HepG2 (cell line): ENCODE data around the gene KBTBD13. TPM values are rescaled to one million over a fixed set of nuclear protein-coding genes. Genes with fewer than 3 reads are reported as not detected.

Experiments used
- CCDC6 ChIP-seq: sonication (generic); formaldehyde crosslinking; IDR thresholded peaks from 2 replicates; pipeline ENCODE4 v1.8.1; 2022; ENCODE audit warnings: mild to moderate bottlenecking, missing genetic modification reagents, moderate library complexity
- NFE2L1 ChIP-seq: sonication (generic); formaldehyde crosslinking; IDR thresholded peaks from 2 replicates; pipeline ENCODE4 v1.4.0; 2020; ENCODE audit warnings: missing genetic modification reagents, mild to moderate bottlenecking, borderline replicate concordance
- NFRKB ChIP-seq: fragments of 450-650 bp; IDR thresholded peaks from 2 replicates; pipeline ENCODE4 v1.6.1; 2017
- SALL1 ChIP-seq: sonication (generic); formaldehyde crosslinking; IDR thresholded peaks from 2 replicates; pipeline ENCODE4 v1.8.0; 2022; ENCODE audit warnings: mild to moderate bottlenecking, missing genetic modification reagents
- SMAD3 ChIP-seq: sonication (generic); formaldehyde crosslinking; IDR thresholded peaks from 2 replicates; pipeline ENCODE4 v1.4.0; 2020; ENCODE audit warnings: missing genetic modification reagents
- YY1 ChIP-seq: IDR thresholded peaks from 2 replicates; pipeline ENCODE4 v1.6.1; 2011; ENCODE audit warnings: low read length, low read depth, moderate library complexity, mild to moderate bottlenecking; ENCODE audit not compliant: insufficient read depth, insufficient replicate concordance
- ZNF577 ChIP-seq: sonication (generic); formaldehyde crosslinking; IDR thresholded peaks from 2 replicates; pipeline ENCODE4 v1.4.0; 2020; ENCODE audit warnings: mild to moderate bottlenecking, low read depth, missing genetic modification reagents, borderline replicate concordance
- polyA plus RNA-seq, 8 experiments: library from polyadenylated mRNA; depleted of rRNA in 3 of 8; stranded (reverse) in 7 of 8; unstranded in 1 of 8; fragments of >200 nt; fragmentation: Illumina TruSeq in 4 of 8; extraction: Trizol in 4 of 8; gene quantifications; 2 replicates each; pipeline versions ENCODE4 v1.2.1 to v1.2.3, GENCODE V29; 2011 to 2016; ENCODE audit warnings: low read depth in 4 of 8, missing spikeins in 1 of 8, mixed read lengths in 1 of 8; ENCODE audit not compliant: insufficient read depth in 1 of 8
- total RNA-seq, 5 experiments: library from RNA; depleted of rRNA; stranded (reverse); fragments of >200 nt; fragmentation: Illumina TruSeq; extraction: Trizol; gene quantifications; 2 replicates each; pipeline ENCODE4 v1.2.3, GENCODE V29; 2016; ENCODE audit warnings: low read depth in 1 of 5
- TF ChIP-seq, protein P1 (sequence below): sonication (generic); formaldehyde crosslinking; IDR thresholded peaks from 2 replicates; pipeline ENCODE4 v1.8.1; 2023; ENCODE audit warnings: mild to moderate bottlenecking, missing genetic modification reagents
- TF ChIP-seq, protein P2 (sequence below): sonication (generic); formaldehyde crosslinking; IDR thresholded peaks from 2 replicates; pipeline ENCODE4 v1.4.0; 2020; ENCODE audit warnings: missing genetic modification reagents
- TF ChIP-seq, protein P3 (sequence below): sonication (generic); formaldehyde crosslinking; IDR thresholded peaks from 2 replicates; pipeline ENCODE4 v1.4.0; 2020; ENCODE audit warnings: mild to moderate bottlenecking, missing genetic modification reagents
- TF ChIP-seq, protein P4 (sequence below), 2 experiments: sonication (generic) in 1 of 2; formaldehyde crosslinking in 1 of 2; IDR thresholded peaks; 2 replicates each; pipeline versions ENCODE4 v1.4.0 to v1.6.1; 2016 to 2020; ENCODE audit warnings: borderline replicate concordance in 1 of 2, low read depth in 1 of 2, mild to moderate bottlenecking in 1 of 2, missing genetic modification reagents in 1 of 2
- TF ChIP-seq, protein P5 (sequence below): sonication (generic); formaldehyde crosslinking; IDR thresholded peaks from 2 replicates; pipeline ENCODE4 v1.4.0; 2020; ENCODE audit warnings: low read depth, missing genetic modification reagents

Gene KBTBD13
- total and polyA plus RNA-seq, 2 of the 13 experiments (the other 11 are each of a cell fraction or from before 2014, with no cell fraction given) = not detected

DNA sequence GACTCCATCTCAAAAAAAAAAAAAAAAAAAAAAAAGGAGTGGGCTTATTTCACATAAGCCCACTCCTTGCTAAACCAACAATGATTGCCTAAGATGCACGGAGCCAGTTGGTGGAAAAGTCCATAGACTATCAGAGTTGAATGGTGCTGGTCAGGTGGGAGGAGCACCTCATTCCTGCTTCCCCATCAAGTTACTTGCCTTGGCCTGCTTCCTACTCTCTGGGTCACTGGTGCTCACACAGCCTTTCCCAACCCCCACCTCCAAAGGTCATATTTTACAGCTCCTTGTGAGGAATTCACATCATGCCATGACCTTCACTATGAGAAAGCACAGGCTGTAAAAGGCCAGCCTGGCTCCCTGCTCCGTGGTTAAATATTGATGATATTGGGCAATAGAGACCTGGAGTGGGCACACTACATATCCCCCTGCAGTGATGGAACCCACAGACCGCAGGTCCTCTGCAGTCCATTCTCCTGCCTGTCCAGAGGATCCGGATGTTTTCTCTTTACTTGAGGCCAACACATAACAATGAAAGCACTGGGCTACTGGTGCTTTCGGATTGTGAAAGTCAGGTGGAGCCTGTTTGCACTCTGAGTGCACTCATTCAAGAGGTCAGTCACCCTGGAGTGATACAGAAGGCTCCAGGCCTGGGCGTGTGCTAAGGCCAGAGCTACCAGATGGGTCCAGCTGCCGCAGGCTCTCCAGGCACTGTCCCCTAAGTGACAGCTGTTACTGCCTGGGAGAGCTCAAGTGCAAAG is 31.6 kb upstream of the KBTBD13 start, which contains the start of gene SLC51B (continued):
- TF ChIP-seq CCDC6 (CRISPR knock-in tag) (no peak), YY1 (peak; percentile 21), NFE2L1 (CRISPR knock-in tag) (no peak), SMAD3 (CRISPR knock-in tag) (peak; percentile 83), SALL1 (CRISPR knock-in tag) (peak; percentile 96), ZNF577 (CRISPR knock-in tag) (no peak), NFRKB (no peak)
- TF ChIP-seq, protein P1, sequence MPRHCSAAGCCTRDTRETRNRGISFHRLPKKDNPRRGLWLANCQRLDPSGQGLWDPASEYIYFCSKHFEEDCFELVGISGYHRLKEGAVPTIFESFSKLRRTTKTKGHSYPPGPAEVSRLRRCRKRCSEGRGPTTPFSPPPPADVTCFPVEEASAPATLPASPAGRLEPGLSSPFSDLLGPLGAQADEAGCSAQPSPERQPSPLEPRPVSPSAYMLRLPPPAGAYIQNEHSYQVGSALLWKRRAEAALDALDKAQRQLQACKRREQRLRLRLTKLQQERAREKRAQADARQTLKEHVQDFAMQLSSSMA (CRISPR knock-in tag) = no peak
- TF ChIP-seq, protein P2, sequence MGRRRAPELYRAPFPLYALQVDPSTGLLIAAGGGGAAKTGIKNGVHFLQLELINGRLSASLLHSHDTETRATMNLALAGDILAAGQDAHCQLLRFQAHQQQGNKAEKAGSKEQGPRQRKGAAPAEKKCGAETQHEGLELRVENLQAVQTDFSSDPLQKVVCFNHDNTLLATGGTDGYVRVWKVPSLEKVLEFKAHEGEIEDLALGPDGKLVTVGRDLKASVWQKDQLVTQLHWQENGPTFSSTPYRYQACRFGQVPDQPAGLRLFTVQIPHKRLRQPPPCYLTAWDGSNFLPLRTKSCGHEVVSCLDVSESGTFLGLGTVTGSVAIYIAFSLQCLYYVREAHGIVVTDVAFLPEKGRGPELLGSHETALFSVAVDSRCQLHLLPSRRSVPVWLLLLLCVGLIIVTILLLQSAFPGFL (CRISPR knock-in tag) = no peak
- TF ChIP-seq, protein P3, sequence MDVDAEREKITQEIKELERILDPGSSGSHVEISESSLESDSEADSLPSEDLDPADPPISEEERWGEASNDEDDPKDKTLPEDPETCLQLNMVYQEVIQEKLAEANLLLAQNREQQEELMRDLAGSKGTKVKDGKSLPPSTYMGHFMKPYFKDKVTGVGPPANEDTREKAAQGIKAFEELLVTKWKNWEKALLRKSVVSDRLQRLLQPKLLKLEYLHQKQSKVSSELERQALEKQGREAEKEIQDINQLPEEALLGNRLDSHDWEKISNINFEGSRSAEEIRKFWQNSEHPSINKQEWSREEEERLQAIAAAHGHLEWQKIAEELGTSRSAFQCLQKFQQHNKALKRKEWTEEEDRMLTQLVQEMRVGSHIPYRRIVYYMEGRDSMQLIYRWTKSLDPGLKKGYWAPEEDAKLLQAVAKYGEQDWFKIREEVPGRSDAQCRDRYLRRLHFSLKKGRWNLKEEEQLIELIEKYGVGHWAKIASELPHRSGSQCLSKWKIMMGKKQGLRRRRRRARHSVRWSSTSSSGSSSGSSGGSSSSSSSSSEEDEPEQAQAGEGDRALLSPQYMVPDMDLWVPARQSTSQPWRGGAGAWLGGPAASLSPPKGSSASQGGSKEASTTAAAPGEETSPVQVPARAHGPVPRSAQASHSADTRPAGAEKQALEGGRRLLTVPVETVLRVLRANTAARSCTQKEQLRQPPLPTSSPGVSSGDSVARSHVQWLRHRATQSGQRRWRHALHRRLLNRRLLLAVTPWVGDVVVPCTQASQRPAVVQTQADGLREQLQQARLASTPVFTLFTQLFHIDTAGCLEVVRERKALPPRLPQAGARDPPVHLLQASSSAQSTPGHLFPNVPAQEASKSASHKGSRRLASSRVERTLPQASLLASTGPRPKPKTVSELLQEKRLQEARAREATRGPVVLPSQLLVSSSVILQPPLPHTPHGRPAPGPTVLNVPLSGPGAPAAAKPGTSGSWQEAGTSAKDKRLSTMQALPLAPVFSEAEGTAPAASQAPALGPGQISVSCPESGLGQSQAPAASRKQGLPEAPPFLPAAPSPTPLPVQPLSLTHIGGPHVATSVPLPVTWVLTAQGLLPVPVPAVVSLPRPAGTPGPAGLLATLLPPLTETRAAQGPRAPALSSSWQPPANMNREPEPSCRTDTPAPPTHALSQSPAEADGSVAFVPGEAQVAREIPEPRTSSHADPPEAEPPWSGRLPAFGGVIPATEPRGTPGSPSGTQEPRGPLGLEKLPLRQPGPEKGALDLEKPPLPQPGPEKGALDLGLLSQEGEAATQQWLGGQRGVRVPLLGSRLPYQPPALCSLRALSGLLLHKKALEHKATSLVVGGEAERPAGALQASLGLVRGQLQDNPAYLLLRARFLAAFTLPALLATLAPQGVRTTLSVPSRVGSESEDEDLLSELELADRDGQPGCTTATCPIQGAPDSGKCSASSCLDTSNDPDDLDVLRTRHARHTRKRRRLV (CRISPR knock-in tag) = 0 out of 2 replicates have a peak, but pooled peaks have one; percentile 81
- TF ChIP-seq, protein P4, sequence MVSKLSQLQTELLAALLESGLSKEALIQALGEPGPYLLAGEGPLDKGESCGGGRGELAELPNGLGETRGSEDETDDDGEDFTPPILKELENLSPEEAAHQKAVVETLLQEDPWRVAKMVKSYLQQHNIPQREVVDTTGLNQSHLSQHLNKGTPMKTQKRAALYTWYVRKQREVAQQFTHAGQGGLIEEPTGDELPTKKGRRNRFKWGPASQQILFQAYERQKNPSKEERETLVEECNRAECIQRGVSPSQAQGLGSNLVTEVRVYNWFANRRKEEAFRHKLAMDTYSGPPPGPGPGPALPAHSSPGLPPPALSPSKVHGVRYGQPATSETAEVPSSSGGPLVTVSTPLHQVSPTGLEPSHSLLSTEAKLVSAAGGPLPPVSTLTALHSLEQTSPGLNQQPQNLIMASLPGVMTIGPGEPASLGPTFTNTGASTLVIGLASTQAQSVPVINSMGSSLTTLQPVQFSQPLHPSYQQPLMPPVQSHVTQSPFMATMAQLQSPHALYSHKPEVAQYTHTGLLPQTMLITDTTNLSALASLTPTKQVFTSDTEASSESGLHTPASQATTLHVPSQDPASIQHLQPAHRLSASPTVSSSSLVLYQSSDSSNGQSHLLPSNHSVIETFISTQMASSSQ (IDR thresholded peaks at IDR 0.05; ENCODE audit: low read depth) = peak; percentile 84; the same call in 1 of the 2 replicates
- TF ChIP-seq, protein P4 (CRISPR knock-in tag; IDR thresholded peaks at IDR 0.05; ENCODE audit: borderline replicate concordance) = peak; percentile 95
- TF ChIP-seq, protein P5, sequence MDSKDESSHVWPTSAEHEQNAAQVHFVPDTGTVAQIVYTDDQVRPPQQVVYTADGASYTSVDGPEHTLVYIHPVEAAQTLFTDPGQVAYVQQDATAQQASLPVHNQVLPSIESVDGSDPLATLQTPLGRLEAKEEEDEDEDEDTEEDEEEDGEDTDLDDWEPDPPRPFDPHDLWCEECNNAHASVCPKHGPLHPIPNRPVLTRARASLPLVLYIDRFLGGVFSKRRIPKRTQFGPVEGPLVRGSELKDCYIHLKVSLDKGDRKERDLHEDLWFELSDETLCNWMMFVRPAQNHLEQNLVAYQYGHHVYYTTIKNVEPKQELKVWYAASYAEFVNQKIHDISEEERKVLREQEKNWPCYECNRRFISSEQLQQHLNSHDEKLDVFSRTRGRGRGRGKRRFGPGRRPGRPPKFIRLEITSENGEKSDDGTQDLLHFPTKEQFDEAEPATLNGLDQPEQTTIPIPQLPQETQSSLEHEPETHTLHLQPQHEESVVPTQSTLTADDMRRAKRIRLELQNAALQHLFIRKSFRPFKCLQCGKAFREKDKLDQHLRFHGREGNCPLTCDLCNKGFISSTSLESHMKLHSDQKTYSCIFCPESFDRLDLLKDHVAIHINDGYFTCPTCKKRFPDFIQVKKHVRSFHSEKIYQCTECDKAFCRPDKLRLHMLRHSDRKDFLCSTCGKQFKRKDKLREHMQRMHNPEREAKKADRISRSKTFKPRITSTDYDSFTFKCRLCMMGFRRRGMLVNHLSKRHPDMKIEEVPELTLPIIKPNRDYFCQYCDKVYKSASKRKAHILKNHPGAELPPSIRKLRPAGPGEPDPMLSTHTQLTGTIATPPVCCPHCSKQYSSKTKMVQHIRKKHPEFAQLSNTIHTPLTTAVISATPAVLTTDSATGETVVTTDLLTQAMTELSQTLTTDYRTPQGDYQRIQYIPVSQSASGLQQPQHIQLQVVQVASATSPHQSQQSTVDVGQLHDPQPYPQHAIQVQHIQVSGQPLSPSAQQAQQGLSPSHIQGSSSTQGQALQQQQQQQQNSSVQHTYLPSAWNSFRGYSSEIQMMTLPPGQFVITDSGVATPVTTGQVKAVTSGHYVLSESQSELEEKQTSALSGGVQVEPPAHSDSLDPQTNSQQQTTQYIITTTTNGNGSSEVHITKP = peak; percentile 68; the same call in 1 of the 2 replicates
